ENCODE data around the gene NAV1. TPM values are rescaled to one million over a fixed set of nuclear protein-coding genes. Genes with fewer than 3 reads are reported as not detected.

The NAV1 gene
- total and polyA plus RNA-seq, 2 of the 8 experiments (the other 6 are each of a cell fraction or from before 2014, with no cell fraction given) = 9.9 to 42.7 TPM

DNA sequence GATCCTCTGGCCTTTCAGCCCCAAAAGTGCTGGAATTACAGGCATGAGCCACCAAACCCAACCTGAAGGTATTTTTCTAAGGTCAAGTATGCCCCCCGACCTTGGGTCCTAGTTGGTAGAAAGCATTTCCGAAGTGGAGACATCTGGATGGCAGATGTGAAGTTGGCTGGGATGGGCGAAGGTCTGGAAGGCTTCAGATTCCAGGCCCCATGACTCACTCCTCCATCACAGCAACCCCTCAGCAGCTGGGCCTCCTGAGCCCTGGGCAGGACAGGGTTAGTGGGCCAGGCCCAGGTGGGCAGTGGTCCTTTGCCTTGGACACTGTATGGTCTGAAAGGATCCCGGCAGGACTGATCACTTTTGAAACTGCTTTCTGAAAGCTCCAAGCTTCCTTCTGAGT lies 23.3 kb downstream of the NAV1 start:
- Histone ChIP-seq H2BK5ac (ENCODE audit: low read depth, low read length) (no peak overlapping the region), H3K23me2 (ENCODE audit: low read depth, low read length) (no peaks in the 10 kb centered on the region), H3K27ac (ENCODE audit: low read depth, low read length) (no peak overlapping the region), H3K79me2 (ENCODE audit: control insufficient read depth in 1 of 2, insufficient read depth in 2 of 2, low read length in 2 of 2) (no peaks in the 10 kb centered on the region), H3K4me3 (ENCODE audit: extremely low read depth in 1 of 4, insufficient read depth in 2 of 4, low read depth in 3 of 4, low read length in 4 of 4) (no peak overlapping the region), H3K9ac (replicated peaks in 1 of 4; ENCODE audit: extremely low read depth in 1 of 4, low read depth in 3 of 4, low read length in 3 of 4) (no peak overlapping the region), H3K56ac (replicated peaks; ENCODE audit: insufficient read length, low read depth, low read length) (no peak overlapping the region), H2BK20ac (ENCODE audit: low read length) (no peak overlapping the region), H4K5ac (ENCODE audit: insufficient read length, low read depth, low read length) (no peak overlapping the region), H2BK12ac (ENCODE audit: low read depth, low read length) (no peak overlapping the region), H4K20me1 (replicated peaks in 1 of 2; ENCODE audit: control insufficient read depth in 1 of 2, insufficient read depth in 2 of 2, low read length in 2 of 2) (no peaks in the 10 kb centered on the region), H2BK15ac (ENCODE audit: low read length) (no peak overlapping the region), H3K14ac (ENCODE audit: insufficient read length) (no peak overlapping the region), H3K23ac (ENCODE audit: insufficient read length) (no peak overlapping the region), H3K4me2 (ENCODE audit: insufficient read depth in 1 of 2, low read depth in 2 of 2, low read length in 2 of 2) (no peak overlapping the region), H3K36me3 (ENCODE audit: control insufficient read depth in 2 of 4, insufficient read depth in 4 of 4, low read length in 3 of 4) (no peaks in the 10 kb centered on the region), H2AK5ac (ENCODE audit: low read depth, low read length) (no peak overlapping the region), H2BK120ac (replicated peaks; ENCODE audit: low read depth, low read length) (no peak overlapping the region), H3K27me3 (replicated peaks in 1 of 4; ENCODE audit: control insufficient read depth in 3 of 4, extremely low read depth in 1 of 4, insufficient read depth in 3 of 4, low read length in 3 of 4) (0 out of 7 replicates have a peak, but pooled peaks cover 0 to 2% (median 0%) of the 10 kb centered on the region in 4 experiments), H3K4ac (replicated peaks; ENCODE audit: insufficient read length, low read depth, low read length) (no peak overlapping the region), H3K4me1 (replicated peaks in 1 of 4; ENCODE audit: control insufficient read depth in 3 of 4, insufficient read depth in 4 of 4, low read length in 3 of 4) (peaks cover 0 to 2% (median under 1%) of the 10 kb centered on the region in 4 experiments; a peak in 1 of 7 replicates), H4K8ac (ENCODE audit: extremely low read depth, insufficient read depth, low read length) (no peak overlapping the region), H4K91ac (replicated peaks; ENCODE audit: insufficient read length, low read length) (no peak overlapping the region), H3K9me3 (ENCODE audit: insufficient read depth in 2 of 2, low read depth in 1 of 2, low read length in 1 of 2) (no peaks in the 10 kb centered on the region), H2AFZ (ENCODE audit: low read length) (no peak overlapping the region), H3K79me1 (ENCODE audit: low read depth, low read length) (no peaks in the 10 kb centered on the region), H3K18ac (ENCODE audit: extremely low read depth, low read length) (no peak overlapping the region)
- WGBS, 2 experiments (ENCODE audit: extremely low coverage in 1 of 2, insufficient coverage in 1 of 2, insufficient read length in 1 of 2, insufficient replicate concordance in 2 of 2, low coverage in 1 of 2, low lambda C conversion rate in 2 of 2, missing lambda C conversion rate in 1 of 2) = 78% methylated on average over 4 of the region's 4 CpGs; no CpG with 5 or more reads in 1 of the 2 experiments
- POLR2A ChIA-PET (ENCODE audit: partially characterized antibody) = no interaction called here
- TF ChIP-seq SIN3A (conservative IDR thresholded peaks at IDR 0.05 in 1 of 2, IDR thresholded peaks at IDR 0.05 in 1 of 2; ENCODE audit: low read depth in 1 of 2, low read length in 2 of 2) (no peak), TAF1 (IDR thresholded peaks at IDR 0.05; ENCODE audit: low read depth, low read length) (no peak), TBP (IDR thresholded peaks at IDR 0.05; ENCODE audit: low read depth, low read length) (no peak), MAFK (IDR thresholded peaks at IDR 0.05; ENCODE audit: low read depth, low read length) (no peak), RNF2 (IDR thresholded peaks at IDR 0.05; ENCODE audit: borderline replicate concordance, low read depth, low read length, missing control alignments, poor library complexity, severe bottlenecking) (no peak), RAD21 (IDR thresholded peaks at IDR 0.05 in 1 of 2, conservative IDR thresholded peaks at IDR 0.05 in 1 of 2; ENCODE audit: low read depth in 2 of 2, low read length in 2 of 2) (no peak), ASH2L (IDR thresholded peaks at IDR 0.05; ENCODE audit: low read length) (no peak)
- FAIRE-seq (no peak), DNase-seq (ENCODE audit: low read depth in 1 of 2, low spot score in 2 of 2) (no peak)
- CTCF ChIA-PET (ENCODE audit: partially characterized antibody) = interaction anchor here (0.6 to 22.6 kb wide), 15 partner anchors 9 to 226 kb away, joined by 3 to 499 read pairs (median 8); partner anchors contain the start of gene NAV1

Measured in H1 (cell line).